ENCODE data around the gene ATP6V1G3.
A peak's percentile ranks its signal among the peaks of the same experiment; 100 is the strongest.
"Not testable (repeated sequence)": the region's sequence is repeated elsewhere in the genome, so short reads cannot be mapped to it uniquely, and the experiment has no call there.

The ATP6V1G3 gene

GRCh38 chr1:198542632-198543031, 2.2 kb upstream of the ATP6V1G3 start:
- DNase-seq (ENCODE audit: low read depth in 2 of 2), result no peak

- no peak for DNase-seq (ENCODE audit: low read depth in 2 of 2)
These were observed 1.3 kb upstream of the ATP6V1G3 start for GRCh38 chr1:198541737-198542136.

GRCh38 chr1:198538579-198539364, 1.7 kb downstream of the ATP6V1G3 start:
- no peak for DNase-seq (ENCODE audit: low read depth in 2 of 2)

GRCh38 chr1:198535631-198536030, 4.8 kb downstream of the ATP6V1G3 start:
- no peak for DNase-seq (ENCODE audit: low read depth in 2 of 2)

GRCh38 chr1:198534548-198535418, 5.7 kb downstream of the ATP6V1G3 start:
- no peak for DNase-seq (ENCODE audit: low read depth in 2 of 2)

GRCh38 chr1:198531891-198532290, 8.6 kb downstream of the ATP6V1G3 start:
- no peak for DNase-seq (ENCODE audit: low read depth in 2 of 2)

GRCh38 chr1:198530953-198531352, 9.5 kb downstream of the ATP6V1G3 start:
- DNase-seq (ENCODE audit: low read depth in 2 of 2), result no peak

GRCh38 chr1:198529414-198529813, 11.1 kb downstream of the ATP6V1G3 start:
- DNase-seq (ENCODE audit: low read depth in 2 of 2), result peak; percentile 83 to 87

- peak; percentile 45 to 63 for DNase-seq (ENCODE audit: low read depth in 2 of 2)
These were observed 12.1 kb downstream of the ATP6V1G3 start for GRCh38 chr1:198528364-198528763.

- no peak for DNase-seq (ENCODE audit: low read depth in 2 of 2)
These were observed 15.9 kb downstream of the ATP6V1G3 start for GRCh38 chr1:198524556-198524955.

GRCh38 chr1:198524127-198524526, 16.4 kb downstream of the ATP6V1G3 start:
- DNase-seq (ENCODE audit: low read depth in 2 of 2), result not testable (repeated sequence)

GRCh38 chr1:198523182-198523950, 17.1 kb downstream of the ATP6V1G3 start:
- DNase-seq (ENCODE audit: low read depth in 2 of 2), result no peak

- DNase-seq (ENCODE audit: low read depth in 2 of 2), result no peak
These were observed 19.8 kb downstream of the ATP6V1G3 start for GRCh38 chr1:198520524-198521254.

- DNase-seq (ENCODE audit: low read depth in 2 of 2), result no peak
These were observed 20.6 kb downstream of the ATP6V1G3 start for GRCh38 chr1:198519639-198520501.

- DNase-seq (ENCODE audit: low read depth in 2 of 2), result no peak
These were observed 22.8 kb downstream of the ATP6V1G3 start for GRCh38 chr1:198517623-198518199.

GRCh38 chr1:198500096-198500495, 40.4 kb downstream of the ATP6V1G3 start:
- DNase-seq (ENCODE audit: low read depth in 2 of 2), result no peak

- DNase-seq (ENCODE audit: low read depth in 2 of 2), result peak; percentile 76 to 78
These were observed 40.9 kb downstream of the ATP6V1G3 start for GRCh38 chr1:198499588-198499987.

GRCh38 chr1:198498881-198499280, 41.6 kb downstream of the ATP6V1G3 start:
- DNase-seq (ENCODE audit: low read depth in 2 of 2), result no peak

GRCh38 chr1:198498103-198498385, 42.4 kb downstream of the ATP6V1G3 start:
- DNase-seq (ENCODE audit: low read depth in 2 of 2), result no peak

Measured in fibroblast of skin of left biceps (primary cell).